IPS-15b (cell line): Measurements from ENCODE around the gene CYYR1.

Experiments used
- H3K27me3 ChIP-seq: one replicate; pipeline ENCODE4 v1.6.1; 2013; ENCODE audit warnings: low read length; ENCODE audit not compliant: control insufficient read depth, insufficient read depth
- H3K36me3 ChIP-seq: one replicate; pipeline ENCODE4 v1.6.1; 2013; ENCODE audit warnings: low read length; ENCODE audit not compliant: control insufficient read depth, insufficient read depth
- H3K4me1 ChIP-seq: one replicate; pipeline ENCODE4 v1.6.1; 2013; ENCODE audit warnings: mild to moderate bottlenecking, low read length; ENCODE audit not compliant: control insufficient read depth, insufficient read depth
- H3K4me3 ChIP-seq: one replicate; pipeline ENCODE4 v1.5.1; 2013; ENCODE audit warnings: low read depth, low read length
- H3K9ac ChIP-seq: one replicate; pipeline ENCODE4 v1.6.1; 2013; ENCODE audit warnings: low read depth, mild to moderate bottlenecking, low read length
- H3K9me3 ChIP-seq: one replicate; pipeline ENCODE4 v1.6.1; 2013; ENCODE audit warnings: mild to moderate bottlenecking, low read length; ENCODE audit not compliant: control insufficient read depth, insufficient read depth

CYYR1 gene

DNA sequence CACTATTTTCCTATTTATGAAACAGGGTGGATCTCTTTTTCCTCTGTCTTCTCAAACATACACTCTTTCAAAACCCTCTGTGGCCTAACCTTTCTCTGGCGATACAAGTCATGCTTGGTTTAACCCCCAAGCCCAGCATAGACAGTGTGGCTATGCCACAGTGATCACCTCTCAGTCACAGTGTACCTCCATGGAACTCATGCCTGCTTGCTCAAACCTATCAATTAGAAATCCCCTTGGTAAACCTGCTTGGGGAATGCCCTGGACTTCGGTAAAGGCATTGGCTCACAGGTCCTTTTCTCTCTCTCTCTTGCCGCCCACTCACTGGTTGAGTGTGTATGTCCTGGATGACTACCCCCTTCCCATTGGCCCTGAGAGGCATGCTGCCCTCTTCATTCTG is 147.5 kb downstream of the CYYR1 start:
- Histone ChIP-seq H3K9me3 (no peaks in the 10 kb centered on the region), H3K36me3 (no peaks in the 10 kb centered on the region), H3K4me1 (no peaks in the 10 kb centered on the region)

DNA sequence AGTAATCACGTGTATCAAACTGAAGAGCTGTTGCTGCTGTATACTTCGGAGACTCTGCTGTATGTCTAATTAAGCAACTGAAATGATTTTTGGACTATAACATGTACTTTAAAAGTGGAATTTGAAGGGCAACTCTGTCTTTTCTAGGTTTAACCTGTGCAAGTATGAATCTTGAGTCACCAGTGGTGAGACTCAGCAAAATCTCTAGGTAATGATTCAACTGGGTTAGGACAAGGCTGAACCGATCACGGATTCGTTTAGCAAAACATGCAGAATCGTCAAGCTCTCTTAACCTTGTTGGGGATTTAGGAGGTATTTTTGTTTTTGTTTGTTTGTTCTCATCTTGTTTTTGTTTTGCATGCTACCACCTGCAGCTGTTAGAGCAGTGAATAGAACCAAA is 149.6 kb downstream of the CYYR1 start:
- Histone ChIP-seq H3K36me3 (no peaks in the 10 kb centered on the region), H3K9me3 (no peaks in the 10 kb centered on the region), H3K4me3 (no peak overlapping the region), H3K9ac (no peak overlapping the region), H3K4me1 (no peaks in the 10 kb centered on the region), H3K27me3 (no peaks in the 10 kb centered on the region)

More for the DNA sequence above, 147.5 kb downstream of the CYYR1 start:
- Histone ChIP-seq H3K9ac (no peak overlapping the region), H3K27me3 (no peaks in the 10 kb centered on the region), H3K4me3 (no peak overlapping the region)

DNA sequence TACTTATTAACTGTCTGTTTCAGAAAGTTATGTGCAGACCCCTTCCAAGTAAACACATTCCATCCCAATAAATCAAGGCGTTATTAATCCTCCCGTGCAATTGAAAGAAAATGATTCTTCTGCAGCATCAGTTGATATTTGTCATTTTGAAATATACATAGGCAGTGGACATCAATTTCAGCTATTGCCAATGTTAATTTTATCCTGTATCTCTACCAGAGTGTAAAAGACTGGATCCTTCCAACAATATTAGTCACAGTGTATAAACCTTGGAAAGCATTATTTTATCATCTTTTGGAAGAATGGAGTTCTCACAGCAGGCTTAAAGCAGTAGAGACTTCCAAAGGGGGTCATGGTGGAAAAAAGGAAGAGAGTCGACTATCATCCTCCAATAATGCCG is 150.4 kb downstream of the CYYR1 start:
- H3K36me3 ChIP-seq, result no peaks in the 10 kb centered on the region
- H3K4me3 ChIP-seq, result no peak overlapping the region
- no peak overlapping the region for H3K9ac ChIP-seq
- no peaks in the 10 kb centered on the region for H3K4me1 ChIP-seq
- H3K27me3 ChIP-seq, result no peaks in the 10 kb centered on the region
- H3K9me3 ChIP-seq, result no peaks in the 10 kb centered on the region

DNA sequence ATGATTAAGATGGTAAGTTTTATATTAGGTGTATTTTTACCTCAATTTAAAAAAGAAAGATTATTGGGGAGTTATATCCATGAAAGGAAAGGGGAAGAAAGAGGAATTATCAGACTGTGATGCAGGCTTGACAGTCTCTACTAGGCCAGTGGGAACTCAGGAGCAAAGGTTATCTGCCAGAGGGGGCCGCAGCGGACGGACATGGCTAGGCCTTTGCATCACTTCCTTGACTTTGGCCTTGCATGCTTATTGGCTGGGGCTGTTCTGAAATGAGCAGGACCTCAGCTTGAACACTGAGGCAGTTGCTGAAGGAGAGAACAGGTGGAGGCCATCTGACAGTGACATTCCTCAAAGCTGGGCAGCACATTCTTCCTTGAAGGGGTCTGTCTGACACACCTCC is 150.9 kb downstream of the CYYR1 start:
- Histone ChIP-seq H3K27me3 (no peaks in the 10 kb centered on the region), H3K9me3 (no peaks in the 10 kb centered on the region), H3K4me1 (no peaks in the 10 kb centered on the region), H3K4me3 (no peak overlapping the region), H3K9ac (no peak overlapping the region), H3K36me3 (no peaks in the 10 kb centered on the region)

DNA sequence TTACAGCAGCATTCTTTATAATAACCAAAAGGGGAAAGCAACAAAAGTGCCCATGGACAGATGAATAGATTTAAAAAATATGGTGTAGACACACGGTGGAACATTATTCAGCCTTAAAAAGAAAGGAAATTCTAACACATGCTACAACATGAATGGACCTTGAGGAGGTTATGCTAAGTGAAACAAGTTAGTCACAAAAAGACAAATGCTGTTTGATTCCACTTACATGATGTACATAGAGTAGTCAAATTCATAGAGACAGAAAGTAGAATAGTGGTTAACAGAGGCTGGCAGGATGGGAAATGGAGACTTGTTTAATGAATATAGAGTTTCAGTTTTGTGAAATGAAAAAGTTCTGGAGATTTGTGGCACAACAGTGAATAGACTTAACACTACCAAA is 151.4 kb downstream of the CYYR1 start:
- no peak overlapping the region for H3K9ac ChIP-seq

More for the DNA sequence above, 151.4 kb downstream of the CYYR1 start:
- no peaks in the 10 kb centered on the region for H3K4me1 ChIP-seq
- no peak overlapping the region for H3K4me3 ChIP-seq
- H3K27me3 ChIP-seq, result no peaks in the 10 kb centered on the region
- H3K9me3 ChIP-seq, result no peaks in the 10 kb centered on the region
- H3K36me3 ChIP-seq, result no peaks in the 10 kb centered on the region
